ENCODE results near the gene RNASET2.
"Not testable (repeated sequence)": the region's sequence is repeated elsewhere in the genome, so short reads cannot be mapped to it uniquely, and the experiment has no call there.

RNASET2 gene

GRCh38 chr6:166925141-166925996 is 31.0 kb downstream of the RNASET2 start:
- no peak for DNase-seq

DNA sequence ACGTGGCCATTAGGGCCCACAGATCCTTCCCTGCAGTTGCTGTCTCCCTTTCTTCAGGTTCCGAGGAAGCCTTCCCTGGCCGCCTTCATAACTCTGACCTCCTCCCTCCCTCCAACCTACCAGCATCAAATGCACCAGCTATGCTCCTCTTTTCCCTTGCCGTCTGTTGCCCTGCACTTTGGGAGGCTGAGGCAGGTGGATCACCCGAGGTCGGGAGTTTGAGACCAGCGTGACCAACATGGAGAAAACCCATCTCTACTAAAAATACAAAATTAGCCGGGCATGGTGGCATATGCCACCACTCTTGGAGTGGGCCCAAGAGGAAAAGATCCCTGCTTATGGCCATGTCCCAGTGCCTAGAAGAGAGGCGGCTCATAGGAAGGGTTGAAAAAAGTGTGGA is 31.8 kb downstream of the RNASET2 start:
- no peak for DNase-seq

- no peak for DNase-seq
These were observed 33.4 kb downstream of the RNASET2 start for GRCh38 chr6:166922937-166923336.

DNA sequence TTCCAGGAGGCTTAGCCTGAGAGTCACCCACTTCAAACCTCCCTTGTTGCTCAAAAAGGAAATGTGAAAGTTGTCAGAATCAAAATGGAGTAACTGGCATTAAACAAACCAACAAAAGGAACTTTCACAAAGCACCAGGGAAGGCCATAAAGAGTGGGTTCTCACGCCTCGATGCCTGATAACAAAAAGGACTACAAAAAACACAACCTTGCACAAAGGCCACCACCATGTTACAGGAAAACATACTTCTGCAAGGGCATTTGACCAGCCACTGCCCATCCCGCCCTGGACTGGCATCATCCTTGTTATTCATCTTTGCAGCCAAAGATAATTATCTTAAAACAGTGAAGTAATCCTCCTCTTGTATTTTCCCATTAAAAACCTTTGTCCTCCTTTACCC is 34.8 kb downstream of the RNASET2 start:
- no peak for DNase-seq

GRCh38 chr6:166916824-166917223 is 39.5 kb downstream of the RNASET2 start:
- DNase-seq = no peak

DNA sequence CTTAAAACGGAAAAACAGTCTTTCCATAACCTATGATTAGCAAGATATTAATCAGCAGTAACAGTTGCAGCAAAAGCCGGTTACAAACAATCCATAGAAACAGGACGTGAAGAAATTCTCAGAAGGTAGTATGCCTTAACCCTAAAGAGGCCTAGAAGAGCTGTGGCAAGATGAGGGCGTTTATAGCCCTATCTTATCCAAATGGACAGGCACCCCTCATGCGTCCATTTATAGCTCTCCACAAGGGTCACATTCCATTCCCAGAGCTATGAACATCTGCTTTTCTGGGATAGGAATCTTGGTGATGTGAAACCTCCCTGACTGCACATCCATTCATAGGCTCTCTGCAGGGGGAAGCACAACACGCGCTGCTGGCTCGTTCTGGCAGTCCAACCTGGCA is 40.9 kb downstream of the RNASET2 start:
- DNase-seq = not testable (repeated sequence)

GRCh38 chr6:166914952-166915351 is 41.4 kb downstream of the RNASET2 start:
- not testable (repeated sequence) for DNase-seq

- no peak for DNase-seq
These were observed 45.1 kb downstream of the RNASET2 start for GRCh38 chr6:166911248-166911677.

- no peak for DNase-seq
These were observed 45.7 kb downstream of the RNASET2 start for GRCh38 chr6:166910601-166911000.

GRCh38 chr6:166908811-166909210 is 47.5 kb downstream of the RNASET2 start:
- DNase-seq = no peak

DNA sequence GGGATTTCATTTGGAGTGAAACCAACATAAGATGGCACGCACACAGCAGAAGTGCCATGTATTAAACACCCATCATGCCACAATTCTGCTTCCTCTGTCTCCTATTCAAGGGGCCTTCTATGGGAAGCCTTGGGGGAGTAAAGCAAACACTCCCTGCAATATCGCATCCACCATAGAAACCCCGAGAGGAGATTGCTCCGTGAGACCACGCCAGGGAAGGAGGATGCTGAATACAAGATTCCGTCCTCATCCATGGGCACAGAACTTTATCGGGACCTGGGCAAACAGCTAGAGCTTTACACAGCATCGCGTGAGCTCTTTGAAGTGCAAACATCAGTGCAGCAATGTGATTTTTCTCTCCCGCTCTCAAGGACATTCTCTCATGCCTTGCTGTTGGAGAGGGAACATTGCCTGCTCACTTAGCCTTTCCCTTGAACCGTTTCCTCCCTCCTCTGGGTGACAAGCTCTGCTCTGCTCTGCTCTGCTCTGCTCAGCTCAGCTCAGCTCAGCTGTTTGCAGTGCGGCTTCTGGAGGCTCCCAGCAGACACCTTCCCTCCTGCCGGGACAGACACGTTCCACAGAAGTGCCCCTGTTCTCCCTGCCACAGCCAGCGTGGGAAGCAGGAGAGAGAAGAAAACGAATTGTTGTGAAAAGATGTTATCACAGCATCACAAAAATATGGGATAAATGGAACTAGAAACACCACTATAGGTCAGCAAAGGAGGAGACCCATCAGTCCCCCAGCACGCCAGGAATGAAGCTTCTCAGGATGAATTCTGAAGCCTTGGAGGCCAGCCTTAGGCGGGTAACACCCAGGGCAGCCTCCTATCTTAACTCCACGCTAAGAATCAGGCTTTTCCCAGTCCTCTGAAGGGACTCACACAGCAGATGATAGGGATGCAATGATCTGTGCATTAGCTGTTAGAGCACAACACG is 48.2 kb downstream of the RNASET2 start:
- no peak for DNase-seq

GRCh38 chr6:166907373-166907841 is 48.9 kb downstream of the RNASET2 start:
- DNase-seq = no peak

DNA sequence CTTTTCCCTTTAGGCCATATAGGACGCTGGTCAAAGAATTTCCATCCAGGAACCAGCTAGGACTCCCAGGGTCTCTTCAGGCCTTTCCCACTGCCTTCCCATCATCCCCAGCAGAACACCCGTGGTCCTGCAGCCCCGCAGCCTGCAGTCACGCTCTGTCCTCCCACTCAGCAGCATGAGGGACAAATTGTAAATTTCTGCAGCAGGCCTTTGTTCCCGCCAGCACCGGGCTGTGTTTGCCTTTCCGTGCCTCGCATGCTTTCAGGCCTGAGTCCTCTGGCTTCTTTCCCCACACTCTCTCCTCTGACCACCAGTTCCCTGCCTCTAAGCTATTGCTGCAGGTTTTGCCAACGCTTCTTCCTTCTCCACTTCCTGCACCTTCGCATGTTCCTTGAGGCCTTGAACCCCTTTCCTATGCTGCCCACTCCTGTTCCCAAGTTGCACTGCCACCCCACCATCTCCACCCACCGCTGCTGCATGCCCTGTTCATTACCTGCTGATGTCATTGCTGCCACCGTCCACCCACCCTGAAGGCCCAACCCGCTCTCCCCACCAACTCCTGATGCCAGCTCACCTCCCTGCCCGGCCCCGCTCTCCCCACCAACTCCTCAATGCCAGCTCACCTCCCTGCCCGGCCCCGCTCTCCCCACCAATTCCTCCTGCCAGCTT is 49.8 kb downstream of the RNASET2 start:
- no peak for DNase-seq

DNA sequence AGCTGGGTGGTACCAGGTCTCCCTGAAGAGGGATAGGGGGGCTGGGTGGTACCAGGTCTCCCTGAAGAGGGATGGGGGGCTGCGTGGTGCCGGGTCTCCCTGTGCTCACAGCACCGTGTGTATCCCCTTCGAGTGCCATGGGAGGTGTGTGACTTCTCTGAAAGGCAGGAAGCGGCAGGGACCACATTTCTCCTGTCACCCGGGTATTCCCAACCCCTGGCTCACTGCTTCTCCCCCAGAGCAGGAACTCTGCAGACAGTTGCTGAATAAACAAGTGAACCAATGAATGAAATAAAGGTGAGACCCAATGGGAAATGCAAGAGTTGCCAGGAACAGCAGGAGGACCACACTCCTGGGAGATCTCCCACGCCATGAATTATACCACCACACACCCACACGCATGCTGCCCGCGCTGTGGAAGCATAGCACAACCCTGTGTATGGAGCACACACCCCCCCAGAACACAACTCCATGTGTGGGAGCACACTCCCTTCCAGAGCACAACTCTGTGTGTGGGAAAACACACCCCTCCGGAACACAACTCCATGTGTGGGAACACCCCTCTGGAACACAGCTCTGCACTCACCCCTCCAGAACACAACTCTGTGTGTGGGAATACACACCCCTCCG is 50.7 kb downstream of the RNASET2 start:
- DNase-seq = no peak

GRCh38 chr6:166905013-166905412 is 51.3 kb downstream of the RNASET2 start:
- no peak for DNase-seq

GRCh38 chr6:166904101-166904746 is 52.1 kb downstream of the RNASET2 start:
- DNase-seq = no peak

DNA sequence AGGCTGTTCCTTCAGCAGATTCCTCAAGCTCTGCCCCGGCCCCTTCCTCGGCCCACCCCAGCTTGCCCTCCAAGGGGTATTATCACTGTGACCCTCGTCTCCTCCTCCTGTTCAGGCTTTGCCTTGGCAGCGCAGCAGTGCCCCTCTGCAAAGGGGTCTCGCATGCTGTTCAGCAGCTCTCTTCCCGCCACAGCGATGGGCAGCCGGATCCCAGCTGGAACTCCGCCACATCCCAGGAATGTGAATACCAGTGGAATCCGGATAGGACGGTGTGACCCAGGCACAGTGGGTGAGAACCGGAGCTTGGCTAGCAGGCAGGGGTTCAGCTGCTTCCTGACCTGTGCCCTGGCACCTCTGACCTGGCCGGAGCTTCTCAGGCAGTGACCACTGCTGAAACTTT is 52.9 kb downstream of the RNASET2 start:
- no peak for DNase-seq

- no peak for DNase-seq
These were observed 53.3 kb downstream of the RNASET2 start for GRCh38 chr6:166903027-166903426.

GRCh38 chr6:166902211-166902755 is 54.1 kb downstream of the RNASET2 start:
- DNase-seq = no peak

DNA sequence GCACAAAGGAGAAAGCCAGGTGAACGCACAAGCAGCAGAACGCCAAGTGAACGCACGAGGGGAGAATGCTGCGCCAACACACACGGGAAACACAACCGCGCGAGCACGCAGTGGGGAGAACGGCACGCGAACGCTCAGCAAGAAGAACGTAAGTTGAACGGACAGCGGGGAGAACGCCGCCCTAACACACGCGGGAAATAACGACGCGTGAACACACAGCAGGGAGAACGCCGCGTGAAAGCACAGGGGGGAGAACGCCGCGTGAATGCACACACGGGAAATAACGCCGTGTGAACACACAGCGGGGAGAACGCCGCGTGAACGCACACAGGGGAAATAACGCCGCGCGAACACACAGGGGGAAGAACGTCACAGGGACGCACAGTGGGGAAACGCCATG is 54.7 kb downstream of the RNASET2 start:
- no peak for DNase-seq

DNA sequence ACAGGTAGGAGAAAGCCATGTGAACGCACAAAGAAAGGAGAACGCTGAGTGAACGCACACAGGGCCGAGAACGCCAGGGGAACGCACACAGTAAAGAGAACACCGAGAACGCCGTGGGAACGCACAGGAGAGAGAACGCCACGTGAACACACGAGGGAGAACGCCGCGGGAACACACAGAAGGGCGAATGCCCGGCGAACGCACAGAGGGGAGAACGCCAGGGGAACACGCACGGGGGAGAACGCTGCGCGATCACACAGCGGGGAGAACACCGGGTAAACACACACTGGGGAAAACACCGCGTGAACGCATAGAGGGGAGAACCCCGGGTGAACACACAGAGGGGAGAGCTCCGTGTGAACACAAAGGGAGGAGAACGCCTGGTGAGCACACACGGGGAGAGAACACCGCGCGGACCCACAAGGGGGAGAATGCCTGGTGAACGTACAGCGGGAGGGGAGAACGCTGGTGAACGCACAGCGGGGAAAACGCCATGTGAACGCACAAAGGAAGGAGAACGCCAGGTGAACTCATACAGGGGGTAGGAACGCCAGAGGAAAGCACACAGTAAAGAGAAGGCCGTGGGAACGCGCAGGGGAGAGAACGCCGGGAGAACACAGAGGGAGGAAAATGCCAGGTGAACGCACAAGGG is 55.3 kb downstream of the RNASET2 start:
- DNase-seq = no peak
